ENCODE measurements around the gene PTPRZ1.

Gene PTPRZ1

DNA sequence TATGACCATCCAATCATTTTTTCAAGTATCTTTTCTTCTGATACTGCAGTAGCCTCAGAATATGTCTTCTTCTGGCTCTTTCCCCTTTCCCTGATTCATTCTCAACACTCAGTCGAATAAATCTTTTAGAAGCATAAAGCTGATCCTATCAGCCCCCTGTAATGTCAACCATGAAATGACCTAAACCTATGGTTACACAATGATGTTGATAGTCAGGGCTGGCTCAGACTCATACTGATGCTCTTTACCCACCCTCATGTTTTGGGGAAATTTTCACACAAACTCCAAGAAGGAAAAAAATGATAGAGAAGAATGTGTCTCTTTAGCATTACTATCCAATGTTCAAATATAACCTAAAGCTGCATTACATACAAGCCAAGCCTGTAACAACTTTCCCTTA lies 195.1 kb downstream of the PTPRZ1 start:
- TF ChIP-seq GATA1 (IDR thresholded peaks at IDR 0.05; ENCODE audit: low read depth, low read length) = no peak
- no peak for TF ChIP-seq POLR2A (IDR thresholded peaks at IDR 0.05; ENCODE audit: low read length)
- DNase-seq = no peak

DNA sequence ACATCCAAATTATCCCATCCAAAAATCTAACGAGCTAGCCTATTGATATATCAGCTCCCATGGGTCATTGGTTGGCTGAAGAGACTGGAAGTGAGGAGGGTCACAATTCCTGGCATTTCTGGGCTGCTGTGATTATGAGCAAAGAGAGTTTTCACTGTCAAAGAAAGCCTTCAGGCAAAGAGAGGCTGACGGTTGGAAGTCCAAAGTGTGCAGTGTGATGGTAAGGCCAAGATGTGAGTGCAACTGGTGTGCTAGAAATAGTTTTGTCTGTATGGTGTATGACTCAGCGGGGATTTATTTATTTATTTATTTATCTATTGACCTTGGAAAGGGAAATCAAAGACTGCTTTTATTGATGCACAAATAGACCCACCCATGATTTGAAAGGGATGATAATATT lies 196.0 kb downstream of the PTPRZ1 start:
- no peak for DNase-seq
- no peak for TF ChIP-seq GATA1 (IDR thresholded peaks at IDR 0.05; ENCODE audit: low read depth, low read length)
- TF ChIP-seq POLR2A (IDR thresholded peaks at IDR 0.05; ENCODE audit: low read length) = no peak

DNA sequence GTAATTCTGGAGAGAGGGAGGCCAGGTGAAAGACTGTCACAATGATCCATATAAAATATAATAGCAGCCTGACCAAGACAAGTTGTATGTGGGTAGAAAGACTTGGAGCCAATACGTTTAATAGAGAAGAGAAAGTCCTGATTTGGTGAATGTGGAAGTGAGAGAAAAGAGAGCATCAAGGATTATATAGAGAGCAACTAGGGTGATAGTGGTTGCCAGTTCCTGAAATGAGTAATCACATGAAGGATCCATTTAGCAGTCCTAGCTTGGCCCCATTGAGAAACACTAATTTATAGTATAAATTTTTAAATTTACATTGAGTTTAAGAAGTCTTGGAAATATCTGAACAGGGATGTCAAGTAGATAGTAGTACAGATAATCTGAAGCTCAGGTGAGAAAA lies 197.1 kb downstream of the PTPRZ1 start:
- DNase-seq = no peak
- TF ChIP-seq GATA1 (IDR thresholded peaks at IDR 0.05; ENCODE audit: low read depth, low read length) (no peak), POLR2A (IDR thresholded peaks at IDR 0.05; ENCODE audit: low read length) (no peak)

DNA sequence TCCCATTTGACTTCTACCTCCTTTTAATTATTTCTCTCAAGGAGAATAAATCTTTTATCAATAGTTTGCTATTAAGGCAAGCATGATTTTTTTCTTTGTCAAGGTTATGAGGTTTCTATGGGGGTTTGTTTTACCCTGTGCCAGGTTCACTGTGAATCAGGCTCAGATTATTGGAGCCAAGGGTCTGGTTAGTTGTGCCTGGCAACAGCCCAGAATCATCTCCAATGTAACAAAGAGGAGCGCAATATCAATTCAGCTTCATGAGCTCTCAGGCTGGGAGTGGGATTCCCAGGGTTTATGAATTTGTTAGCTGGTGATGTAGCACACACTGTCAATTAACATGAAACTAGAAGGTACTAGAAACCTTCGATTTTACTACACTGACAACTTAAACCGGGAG lies 197.9 kb downstream of the PTPRZ1 start:
- no peak for DNase-seq
- no peak for TF ChIP-seq GATA1 (IDR thresholded peaks at IDR 0.05; ENCODE audit: low read depth, low read length)

DNA sequence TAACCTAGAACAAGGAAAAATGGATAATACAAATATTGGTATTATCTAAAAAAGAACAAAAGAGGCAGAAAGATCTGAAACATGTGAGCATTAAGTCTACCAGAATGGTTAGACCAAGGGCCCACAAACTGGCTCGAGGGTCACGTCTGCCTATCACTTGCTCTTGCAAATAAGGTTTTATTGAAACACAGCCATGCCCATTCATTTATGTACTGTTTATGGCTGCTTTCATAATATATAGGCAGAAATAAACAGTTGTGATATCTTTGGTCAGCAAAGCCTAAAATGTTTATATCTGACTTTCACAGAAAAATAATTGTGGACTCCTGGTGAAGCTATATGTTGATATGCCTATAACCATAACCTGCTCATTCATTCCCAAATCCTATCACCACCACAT lies 199.3 kb downstream of the PTPRZ1 start:
- TF ChIP-seq POLR2A (IDR thresholded peaks at IDR 0.05; ENCODE audit: low read length) (no peak), GATA1 (IDR thresholded peaks at IDR 0.05; ENCODE audit: low read depth, low read length) (no peak)
- DNase-seq = no peak

DNA sequence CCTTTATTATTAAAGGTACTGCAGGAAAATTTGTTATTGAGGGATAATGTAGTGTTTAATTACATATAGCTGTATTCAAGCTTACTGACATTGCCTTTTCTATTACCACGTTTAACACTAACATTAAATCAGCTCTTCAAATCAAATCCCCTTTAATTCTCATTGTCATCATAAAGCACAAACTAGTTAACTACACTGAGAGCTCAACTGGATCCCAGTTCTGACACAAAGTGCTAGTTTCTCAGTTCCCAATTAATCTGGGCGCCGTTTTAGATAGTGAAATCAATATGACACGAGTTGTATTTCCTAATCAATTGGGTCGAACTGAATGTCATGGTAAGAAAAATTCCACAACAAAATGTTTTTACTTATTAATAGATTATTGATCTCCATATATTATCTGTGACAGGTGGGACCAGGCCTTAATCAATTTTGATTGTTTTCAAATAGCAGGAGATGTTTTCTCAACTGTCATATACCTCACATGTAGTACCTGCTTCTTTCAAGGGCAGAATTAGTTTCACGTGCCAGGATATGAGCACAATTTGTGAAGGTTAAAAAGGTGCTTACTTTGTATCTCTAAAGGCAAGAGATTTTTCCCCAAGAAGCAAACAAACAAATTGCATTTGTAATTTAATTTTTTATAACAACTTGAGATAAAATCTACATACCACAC lies 200.1 kb downstream of the PTPRZ1 start:
- no peak for TF ChIP-seq GATA1 (IDR thresholded peaks at IDR 0.05; ENCODE audit: low read depth, low read length)
- TF ChIP-seq POLR2A (IDR thresholded peaks at IDR 0.05; ENCODE audit: low read length) = no peak
- DNase-seq = no peak

DNA sequence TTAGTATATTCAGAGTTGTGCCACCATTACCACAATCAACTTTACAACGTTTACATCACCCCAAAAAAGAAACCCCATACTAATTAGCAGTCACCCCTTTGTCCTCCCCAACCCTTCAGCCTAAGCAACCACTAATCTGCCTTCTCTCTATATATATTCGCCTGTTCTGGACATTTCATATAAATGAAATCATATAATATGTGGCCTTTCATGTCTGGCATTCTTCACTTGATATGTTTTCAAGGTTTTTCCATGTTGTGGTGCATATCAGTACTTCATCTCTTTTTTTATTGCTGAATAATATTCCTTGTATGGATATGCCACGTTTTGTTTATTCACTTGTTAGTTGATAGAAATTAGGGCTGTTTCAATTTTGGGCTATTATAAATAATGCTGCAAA lies 200.7 kb downstream of the PTPRZ1 start:
- no peak for DNase-seq
- no peak for TF ChIP-seq GATA1 (IDR thresholded peaks at IDR 0.05; ENCODE audit: low read depth, low read length)
- TF ChIP-seq POLR2A (IDR thresholded peaks at IDR 0.05; ENCODE audit: low read length) = no peak

DNA sequence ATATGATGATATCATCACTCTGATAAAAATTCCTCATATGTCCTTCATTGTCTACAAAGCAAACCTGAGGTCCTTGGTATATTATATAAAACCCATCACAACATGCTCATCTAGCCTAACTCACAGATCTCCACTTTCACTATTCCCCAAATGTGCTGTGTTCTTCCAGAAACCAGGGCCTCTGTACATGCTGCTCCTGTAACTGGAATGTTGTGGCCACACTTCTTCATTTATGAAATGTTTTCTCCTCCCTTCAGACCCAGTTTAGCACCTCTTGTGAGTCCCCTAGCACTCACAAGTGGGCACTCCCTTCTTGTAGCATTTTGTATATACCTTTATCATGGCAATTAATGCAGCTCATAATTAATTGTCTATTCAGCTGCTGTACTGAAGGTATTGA lies 209.2 kb downstream of the PTPRZ1 start:
- no peak for DNase-seq
- TF ChIP-seq POLR2A (IDR thresholded peaks at IDR 0.05; ENCODE audit: low read length) (no peak), GATA1 (IDR thresholded peaks at IDR 0.05; ENCODE audit: low read depth, low read length) (no peak)

DNA sequence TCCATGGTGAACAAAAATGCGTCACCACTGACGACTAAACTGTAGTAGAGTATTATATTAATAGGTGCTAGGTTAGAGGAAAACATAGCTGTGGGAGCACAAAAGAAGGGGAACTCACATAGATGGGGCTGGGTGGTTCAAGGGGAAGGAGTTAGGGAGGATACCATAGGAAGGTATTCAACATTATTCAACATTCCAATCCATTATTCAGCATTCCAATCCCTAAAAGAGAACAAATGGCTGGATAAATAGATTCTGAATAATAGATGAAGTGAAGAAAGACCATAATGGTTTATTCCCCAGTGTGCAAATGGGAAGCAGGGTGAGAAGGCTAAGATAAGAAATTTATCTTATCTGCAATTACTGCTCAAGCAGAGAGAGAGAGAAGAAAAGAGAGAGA lies 209.7 kb downstream of the PTPRZ1 start:
- no peak for TF ChIP-seq GATA1 (IDR thresholded peaks at IDR 0.05; ENCODE audit: low read depth, low read length)
- TF ChIP-seq POLR2A (IDR thresholded peaks at IDR 0.05; ENCODE audit: low read length) = no peak
- DNase-seq = no peak

DNA sequence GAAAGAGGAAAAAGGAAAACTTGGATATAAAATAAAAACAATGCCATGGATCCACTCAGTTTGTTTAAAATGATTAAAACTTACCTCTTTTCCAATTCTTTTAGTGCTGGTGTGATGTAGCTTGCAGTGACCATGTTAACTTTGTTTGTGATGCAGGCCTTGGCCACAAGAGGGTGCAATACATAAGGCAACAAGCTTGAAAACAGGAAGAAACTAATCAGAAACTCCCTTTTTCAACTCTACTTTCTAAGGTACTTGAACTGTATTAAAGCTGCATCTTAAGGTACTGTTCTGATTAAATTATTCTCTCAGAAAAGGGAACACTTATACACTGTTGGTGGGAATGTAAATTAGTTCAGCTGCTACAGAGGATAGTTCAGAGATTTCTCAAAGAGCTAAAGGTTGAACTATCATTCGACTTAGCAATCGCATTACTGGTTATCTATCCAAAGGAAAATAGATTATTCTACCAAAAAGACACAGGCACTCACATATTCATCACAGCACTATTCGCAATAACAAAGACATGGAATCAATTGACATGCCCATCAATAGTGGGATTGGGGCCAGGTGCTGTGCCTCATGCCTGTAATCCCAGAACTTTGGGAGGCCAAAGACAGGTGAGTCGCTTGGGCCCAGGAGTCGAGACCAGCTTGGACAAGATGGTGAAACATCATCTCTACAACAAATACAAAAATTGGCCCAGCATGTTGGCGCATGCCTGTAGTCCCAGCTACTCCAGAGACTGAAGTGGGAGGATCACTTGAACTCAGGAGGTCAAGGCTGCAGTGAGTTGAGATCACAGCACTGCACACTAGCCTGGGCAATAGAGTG lies 220.2 kb downstream of the PTPRZ1 start:
- DNase-seq = peak; percentile 52 to 73

DNA sequence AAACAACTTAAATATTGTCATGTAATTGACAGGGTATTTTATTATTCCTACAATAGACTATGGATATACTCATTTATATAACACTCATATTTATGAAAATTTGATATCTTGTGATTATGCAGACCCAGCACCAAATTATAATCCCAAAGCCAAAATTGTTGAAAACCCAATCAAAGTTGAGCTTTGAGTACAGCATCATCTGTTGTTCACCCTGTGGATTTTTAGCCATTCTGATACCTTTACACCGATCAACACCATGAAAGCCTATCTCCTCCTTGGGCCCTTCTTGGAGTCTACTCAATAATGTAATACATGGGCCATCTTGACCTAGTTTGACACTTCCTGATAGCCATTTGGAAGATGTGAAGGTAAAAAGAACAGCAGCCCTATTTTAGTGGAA lies 221.6 kb downstream of the PTPRZ1 start:
- TF ChIP-seq GATA1 (IDR thresholded peaks at IDR 0.05; ENCODE audit: low read depth, low read length) (no peak), POLR2A (IDR thresholded peaks at IDR 0.05; ENCODE audit: low read length) (no peak)
- DNase-seq = no peak

More for the DNA sequence above, 220.2 kb downstream of the PTPRZ1 start:
- TF ChIP-seq GATA1 (IDR thresholded peaks at IDR 0.05; ENCODE audit: low read depth, low read length) (no peak), POLR2A (IDR thresholded peaks at IDR 0.05; ENCODE audit: low read length) (no peak)

DNA sequence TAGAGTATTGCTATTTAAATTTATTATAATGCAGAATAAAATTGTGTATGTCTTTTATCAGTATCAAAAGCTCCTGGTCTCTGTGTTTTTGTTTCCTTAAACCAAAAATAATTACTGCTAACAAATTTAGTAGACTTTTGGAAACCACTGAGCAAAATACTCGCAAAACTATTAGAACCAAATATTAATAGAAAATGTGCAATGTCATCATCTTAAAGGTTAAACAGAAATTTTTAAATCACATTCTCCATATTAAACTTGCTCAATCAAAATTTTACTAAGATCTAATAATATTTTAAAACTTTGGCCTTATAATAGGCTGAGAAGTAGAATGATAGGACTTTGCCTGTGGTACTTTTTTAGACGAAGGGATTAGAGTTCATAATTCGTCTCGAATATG lies 222.7 kb downstream of the PTPRZ1 start:
- DNase-seq = no peak

DNA sequence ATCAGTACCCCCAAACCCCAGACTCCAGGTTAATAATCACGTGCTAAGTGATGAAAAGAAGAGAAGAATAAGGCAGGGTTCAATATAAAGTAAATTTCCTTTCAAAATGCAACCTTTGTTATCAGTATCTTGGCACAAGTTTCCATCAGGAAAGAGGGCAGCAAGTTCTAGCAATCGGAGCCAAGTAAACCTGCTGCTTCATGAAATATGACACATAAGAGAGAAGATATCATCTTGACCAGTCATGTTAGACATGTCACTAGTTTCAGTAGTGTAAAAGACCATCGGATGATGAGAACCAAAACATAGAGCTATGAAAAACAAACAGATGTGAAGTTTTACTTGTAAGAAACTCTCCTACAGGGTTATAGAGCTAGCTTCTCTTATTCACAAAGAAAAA lies 227.1 kb downstream of the PTPRZ1 start:
- no peak for TF ChIP-seq GATA1 (IDR thresholded peaks at IDR 0.05; ENCODE audit: low read depth, low read length)
- no peak for TF ChIP-seq POLR2A (IDR thresholded peaks at IDR 0.05; ENCODE audit: low read length)

More for the DNA sequence above, 222.7 kb downstream of the PTPRZ1 start:
- no peak for TF ChIP-seq GATA1 (IDR thresholded peaks at IDR 0.05; ENCODE audit: low read depth, low read length)
- TF ChIP-seq POLR2A (IDR thresholded peaks at IDR 0.05; ENCODE audit: low read length) = no peak

DNA sequence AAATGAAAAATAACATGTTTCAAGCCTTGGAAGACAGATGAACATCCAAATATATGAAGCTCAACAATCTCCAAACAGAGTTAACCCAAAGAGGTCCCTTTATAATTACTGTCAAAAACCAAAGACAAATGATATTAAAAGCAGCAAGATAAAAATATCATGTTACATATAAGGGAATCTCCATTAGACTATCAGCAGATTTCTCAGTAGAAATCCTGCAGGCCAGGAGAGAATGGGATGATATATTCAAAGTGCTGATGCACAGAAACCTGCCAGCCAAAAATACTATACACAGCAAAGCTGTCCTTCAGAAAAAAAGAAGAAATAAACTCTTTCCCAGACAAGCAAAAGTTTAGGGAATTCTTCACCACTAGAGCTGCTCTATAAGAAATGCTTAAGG lies 230.1 kb downstream of the PTPRZ1 start:
- no peak for DNase-seq
- TF ChIP-seq GATA1 (IDR thresholded peaks at IDR 0.05; ENCODE audit: low read depth, low read length) (no peak), POLR2A (IDR thresholded peaks at IDR 0.05; ENCODE audit: low read length) (no peak)

More for the DNA sequence above, 227.1 kb downstream of the PTPRZ1 start:
- peak in 1 of 2 experiments; percentile 48 for DNase-seq

Data from erythroblast (primary cell).